ENCODE results near the gene CATSPERB. TPM values are rescaled to one million over a fixed set of nuclear protein-coding genes. Genes with fewer than 3 reads are reported as not detected.

The CATSPERB gene
- total and polyA plus RNA-seq, 10 of the 15 experiments (the other 5 are each of a cell fraction or from before 2014, with no cell fraction given): not detected

- no peak for TF ChIP-seq USF2 (IDR thresholded peaks at IDR 0.05; ENCODE audit: borderline replicate concordance, low read depth, low read length)
- no peak for TF ChIP-seq HDGF (IDR thresholded peaks at IDR 0.05)
- no peak for TF ChIP-seq RB1 (IDR thresholded peaks at IDR 0.05; ENCODE audit: borderline replicate concordance)
- no peak for TF ChIP-seq MEF2A (IDR thresholded peaks at IDR 0.05; ENCODE audit: insufficient read depth, low read depth, low read length)
Observed at GRCh38 chr14:91732439-91732838, 553 bp upstream of the CATSPERB start (continued).

GRCh38 chr14:91731018-91731417 lies 868 bp downstream of the CATSPERB start:
- no peaks in the 10 kb centered on the region for H3K4me1 ChIP-seq (ENCODE audit: control insufficient read depth, insufficient read depth, low read length)
- intact Hi-C loops (cut with micrococcal nuclease; ENCODE audit: unreplicated experiment): no loop called here
- no peak for TF ChIP-seq FOXM1 (IDR thresholded peaks at IDR 0.05; ENCODE audit: low read depth, low read length)
- TF ChIP-seq PRDM15 (CRISPR knock-in tag; IDR thresholded peaks at IDR 0.05): no peak
- no peak for TF ChIP-seq CTCF (IDR thresholded peaks at IDR 0.05 in 2 of 3, conservative IDR thresholded peaks at IDR 0.05 in 1 of 3; ENCODE audit: control insufficient read depth in 2 of 3, extremely low read depth in 1 of 3, insufficient read depth in 1 of 3, low read depth in 3 of 3, low read length in 3 of 3)
- no peak for TF ChIP-seq RB1 (IDR thresholded peaks at IDR 0.05; ENCODE audit: borderline replicate concordance)
- no peak for TF ChIP-seq NRF1 (conservative IDR thresholded peaks at IDR 0.05; ENCODE audit: low read depth, low read length)
- TF ChIP-seq, protein P1, sequence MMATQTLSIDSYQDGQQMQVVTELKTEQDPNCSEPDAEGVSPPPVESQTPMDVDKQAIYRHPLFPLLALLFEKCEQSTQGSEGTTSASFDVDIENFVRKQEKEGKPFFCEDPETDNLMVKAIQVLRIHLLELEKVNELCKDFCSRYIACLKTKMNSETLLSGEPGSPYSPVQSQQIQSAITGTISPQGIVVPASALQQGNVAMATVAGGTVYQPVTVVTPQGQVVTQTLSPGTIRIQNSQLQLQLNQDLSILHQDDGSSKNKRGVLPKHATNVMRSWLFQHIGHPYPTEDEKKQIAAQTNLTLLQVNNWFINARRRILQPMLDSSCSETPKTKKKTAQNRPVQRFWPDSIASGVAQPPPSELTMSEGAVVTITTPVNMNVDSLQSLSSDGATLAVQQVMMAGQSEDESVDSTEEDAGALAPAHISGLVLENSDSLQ (IDR thresholded peaks at IDR 0.05): no peak
- no peak for TF ChIP-seq TAF1 (IDR thresholded peaks at IDR 0.05; ENCODE audit: borderline replicate concordance, low read depth, low read length)
- TF ChIP-seq NFYA (IDR thresholded peaks at IDR 0.05; ENCODE audit: borderline replicate concordance, low read depth, low read length): no peak

More at GRCh38 chr14:91731018-91731417, 868 bp downstream of the CATSPERB start:
- 23% methylated on average over 2 of the region's 2 CpGs for WGBS (ENCODE audit: insufficient coverage, insufficient replicate concordance, low lambda C conversion rate, missing lambda C conversion rate)
- no peaks in the 10 kb centered on the region for H3K9me3 ChIP-seq (replicated peaks; ENCODE audit: control insufficient read depth, insufficient read depth, low read length)
- ChIA-PET CTCF (interaction anchor here (0.9 kb wide), 1 partner anchor 20 kb away, joined by 4 read pairs; no protein-coding TSS in a partner anchor), SMC1A (ENCODE audit: uncharacterized antibody, unreplicated experiment) (no interaction called here), RAD21 (ENCODE audit: unreplicated experiment) (no interaction called here), POLR2A (no interaction called here)
- no TSS peak for BruUV-seq (replicated peaks)
- no peak for DNase-seq (ENCODE audit: low read depth, low spot score)
- no peaks in the 10 kb centered on the region for H3K79me2 ChIP-seq (ENCODE audit: control insufficient read depth, insufficient read depth, low read length)
- no peak overlapping the region for H3K9ac ChIP-seq (ENCODE audit: control insufficient read depth, insufficient read depth, low read length)
- no peaks in the 10 kb centered on the region for H3K36me3 ChIP-seq (ENCODE audit: control insufficient read depth in 2 of 2, insufficient read depth in 2 of 2, low read length in 1 of 2)
- no peak overlapping the region for H3K4me2 ChIP-seq (ENCODE audit: control insufficient read depth, insufficient read depth)
- no peak overlapping the region for H3K27ac ChIP-seq (ENCODE audit: control insufficient read depth, insufficient read depth)
- no peak overlapping the region for H3K4me3 ChIP-seq
- FAIRE-seq: no peak
- no peaks in the 10 kb centered on the region for H4K20me1 ChIP-seq (ENCODE audit: control insufficient read depth, insufficient read depth)
- peaks cover 0 to 2% of the 10 kb centered on the region in 2 experiments; a peak in 2 of 4 replicates for H3K27me3 ChIP-seq (replicated peaks in 1 of 2; ENCODE audit: control insufficient read depth in 2 of 2, insufficient read depth in 2 of 2, low read length in 1 of 2)
- in situ Hi-C loops (cut with MboI): no loop called here
- no peak for ATAC-seq
- no peak overlapping the region for H2AFZ ChIP-seq (ENCODE audit: control insufficient read depth, low read depth, low read length)

Data from GM12878 (cell line).